ENCODE measurements around the gene PTPRCAP. TPM values are rescaled to one million over a fixed set of nuclear protein-coding genes. Genes with fewer than 3 reads are reported as not detected.

Gene PTPRCAP
- total and polyA plus RNA-seq, 9 of the 15 experiments (the other 6 are each of a cell fraction or from before 2014, with no cell fraction given) = 0.22 to 2.0 (median 1.1) TPM; not detected in 4

DNA sequence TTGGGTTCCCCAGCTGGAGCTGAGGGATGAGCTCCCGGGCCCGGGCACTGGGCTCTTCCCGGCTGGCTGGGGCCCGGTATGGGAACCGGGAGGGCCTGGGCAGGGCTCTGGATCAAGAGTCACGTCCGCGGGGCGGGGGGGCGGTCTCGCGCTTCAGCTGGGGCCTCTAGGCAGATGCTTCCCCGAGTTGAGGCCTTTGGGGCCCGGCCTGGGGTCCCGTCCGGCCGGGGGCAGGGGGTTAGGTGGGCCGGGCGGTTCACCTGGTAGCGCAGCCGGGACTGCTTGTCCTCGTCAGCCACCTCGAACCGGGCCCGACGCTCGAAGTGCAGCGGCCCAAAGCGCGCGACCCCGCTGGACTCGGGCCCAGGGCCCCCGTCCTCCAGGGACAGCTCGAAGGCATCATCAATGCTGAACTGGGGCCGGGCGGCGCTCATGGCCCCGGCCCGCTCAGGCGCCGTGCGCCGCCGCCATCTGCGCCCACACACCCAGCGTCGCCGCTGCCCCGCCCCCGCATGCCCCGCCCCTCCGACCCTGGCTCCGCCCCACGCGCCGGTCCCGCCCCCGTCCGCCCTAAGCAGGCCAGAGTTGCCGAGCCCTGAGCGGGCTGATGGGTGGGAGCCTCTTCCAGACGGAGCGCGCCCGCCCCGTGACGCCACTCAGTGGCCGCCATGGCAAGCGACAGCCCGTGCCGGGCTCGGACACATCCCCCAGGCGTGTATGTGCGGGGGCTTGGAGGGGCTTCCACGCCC, 31.5 kb upstream of the PTPRCAP start, which contains the start of gene TMEM134 (continued):
- TF ChIP-seq, protein P1, sequence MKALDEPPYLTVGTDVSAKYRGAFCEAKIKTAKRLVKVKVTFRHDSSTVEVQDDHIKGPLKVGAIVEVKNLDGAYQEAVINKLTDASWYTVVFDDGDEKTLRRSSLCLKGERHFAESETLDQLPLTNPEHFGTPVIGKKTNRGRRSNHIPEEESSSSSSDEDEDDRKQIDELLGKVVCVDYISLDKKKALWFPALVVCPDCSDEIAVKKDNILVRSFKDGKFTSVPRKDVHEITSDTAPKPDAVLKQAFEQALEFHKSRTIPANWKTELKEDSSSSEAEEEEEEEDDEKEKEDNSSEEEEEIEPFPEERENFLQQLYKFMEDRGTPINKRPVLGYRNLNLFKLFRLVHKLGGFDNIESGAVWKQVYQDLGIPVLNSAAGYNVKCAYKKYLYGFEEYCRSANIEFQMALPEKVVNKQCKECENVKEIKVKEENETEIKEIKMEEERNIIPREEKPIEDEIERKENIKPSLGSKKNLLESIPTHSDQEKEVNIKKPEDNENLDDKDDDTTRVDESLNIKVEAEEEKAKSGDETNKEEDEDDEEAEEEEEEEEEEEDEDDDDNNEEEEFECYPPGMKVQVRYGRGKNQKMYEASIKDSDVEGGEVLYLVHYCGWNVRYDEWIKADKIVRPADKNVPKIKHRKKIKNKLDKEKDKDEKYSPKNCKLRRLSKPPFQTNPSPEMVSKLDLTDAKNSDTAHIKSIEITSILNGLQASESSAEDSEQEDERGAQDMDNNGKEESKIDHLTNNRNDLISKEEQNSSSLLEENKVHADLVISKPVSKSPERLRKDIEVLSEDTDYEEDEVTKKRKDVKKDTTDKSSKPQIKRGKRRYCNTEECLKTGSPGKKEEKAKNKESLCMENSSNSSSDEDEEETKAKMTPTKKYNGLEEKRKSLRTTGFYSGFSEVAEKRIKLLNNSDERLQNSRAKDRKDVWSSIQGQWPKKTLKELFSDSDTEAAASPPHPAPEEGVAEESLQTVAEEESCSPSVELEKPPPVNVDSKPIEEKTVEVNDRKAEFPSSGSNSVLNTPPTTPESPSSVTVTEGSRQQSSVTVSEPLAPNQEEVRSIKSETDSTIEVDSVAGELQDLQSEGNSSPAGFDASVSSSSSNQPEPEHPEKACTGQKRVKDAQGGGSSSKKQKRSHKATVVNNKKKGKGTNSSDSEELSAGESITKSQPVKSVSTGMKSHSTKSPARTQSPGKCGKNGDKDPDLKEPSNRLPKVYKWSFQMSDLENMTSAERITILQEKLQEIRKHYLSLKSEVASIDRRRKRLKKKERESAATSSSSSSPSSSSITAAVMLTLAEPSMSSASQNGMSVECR (CRISPR knock-in tag; IDR thresholded peaks at IDR 0.05) = peak; percentile 90
- TF ChIP-seq ZNF316 (IDR thresholded peaks at IDR 0.05) = no peak
- no peak for TF ChIP-seq TAL1 (IDR thresholded peaks at IDR 0.05)
- TF ChIP-seq ZNF165 (CRISPR knock-in tag; IDR thresholded peaks at IDR 0.05; ENCODE audit: borderline replicate concordance) = no peak
- no peak for TF ChIP-seq MED1 (CRISPR knock-in tag; IDR thresholded peaks at IDR 0.05; ENCODE audit: borderline replicate concordance)
- TF ChIP-seq SRSF3 (IDR thresholded peaks at IDR 0.05; ENCODE audit: insufficient read depth, low read length) = no peak
- TF ChIP-seq, protein P2, sequence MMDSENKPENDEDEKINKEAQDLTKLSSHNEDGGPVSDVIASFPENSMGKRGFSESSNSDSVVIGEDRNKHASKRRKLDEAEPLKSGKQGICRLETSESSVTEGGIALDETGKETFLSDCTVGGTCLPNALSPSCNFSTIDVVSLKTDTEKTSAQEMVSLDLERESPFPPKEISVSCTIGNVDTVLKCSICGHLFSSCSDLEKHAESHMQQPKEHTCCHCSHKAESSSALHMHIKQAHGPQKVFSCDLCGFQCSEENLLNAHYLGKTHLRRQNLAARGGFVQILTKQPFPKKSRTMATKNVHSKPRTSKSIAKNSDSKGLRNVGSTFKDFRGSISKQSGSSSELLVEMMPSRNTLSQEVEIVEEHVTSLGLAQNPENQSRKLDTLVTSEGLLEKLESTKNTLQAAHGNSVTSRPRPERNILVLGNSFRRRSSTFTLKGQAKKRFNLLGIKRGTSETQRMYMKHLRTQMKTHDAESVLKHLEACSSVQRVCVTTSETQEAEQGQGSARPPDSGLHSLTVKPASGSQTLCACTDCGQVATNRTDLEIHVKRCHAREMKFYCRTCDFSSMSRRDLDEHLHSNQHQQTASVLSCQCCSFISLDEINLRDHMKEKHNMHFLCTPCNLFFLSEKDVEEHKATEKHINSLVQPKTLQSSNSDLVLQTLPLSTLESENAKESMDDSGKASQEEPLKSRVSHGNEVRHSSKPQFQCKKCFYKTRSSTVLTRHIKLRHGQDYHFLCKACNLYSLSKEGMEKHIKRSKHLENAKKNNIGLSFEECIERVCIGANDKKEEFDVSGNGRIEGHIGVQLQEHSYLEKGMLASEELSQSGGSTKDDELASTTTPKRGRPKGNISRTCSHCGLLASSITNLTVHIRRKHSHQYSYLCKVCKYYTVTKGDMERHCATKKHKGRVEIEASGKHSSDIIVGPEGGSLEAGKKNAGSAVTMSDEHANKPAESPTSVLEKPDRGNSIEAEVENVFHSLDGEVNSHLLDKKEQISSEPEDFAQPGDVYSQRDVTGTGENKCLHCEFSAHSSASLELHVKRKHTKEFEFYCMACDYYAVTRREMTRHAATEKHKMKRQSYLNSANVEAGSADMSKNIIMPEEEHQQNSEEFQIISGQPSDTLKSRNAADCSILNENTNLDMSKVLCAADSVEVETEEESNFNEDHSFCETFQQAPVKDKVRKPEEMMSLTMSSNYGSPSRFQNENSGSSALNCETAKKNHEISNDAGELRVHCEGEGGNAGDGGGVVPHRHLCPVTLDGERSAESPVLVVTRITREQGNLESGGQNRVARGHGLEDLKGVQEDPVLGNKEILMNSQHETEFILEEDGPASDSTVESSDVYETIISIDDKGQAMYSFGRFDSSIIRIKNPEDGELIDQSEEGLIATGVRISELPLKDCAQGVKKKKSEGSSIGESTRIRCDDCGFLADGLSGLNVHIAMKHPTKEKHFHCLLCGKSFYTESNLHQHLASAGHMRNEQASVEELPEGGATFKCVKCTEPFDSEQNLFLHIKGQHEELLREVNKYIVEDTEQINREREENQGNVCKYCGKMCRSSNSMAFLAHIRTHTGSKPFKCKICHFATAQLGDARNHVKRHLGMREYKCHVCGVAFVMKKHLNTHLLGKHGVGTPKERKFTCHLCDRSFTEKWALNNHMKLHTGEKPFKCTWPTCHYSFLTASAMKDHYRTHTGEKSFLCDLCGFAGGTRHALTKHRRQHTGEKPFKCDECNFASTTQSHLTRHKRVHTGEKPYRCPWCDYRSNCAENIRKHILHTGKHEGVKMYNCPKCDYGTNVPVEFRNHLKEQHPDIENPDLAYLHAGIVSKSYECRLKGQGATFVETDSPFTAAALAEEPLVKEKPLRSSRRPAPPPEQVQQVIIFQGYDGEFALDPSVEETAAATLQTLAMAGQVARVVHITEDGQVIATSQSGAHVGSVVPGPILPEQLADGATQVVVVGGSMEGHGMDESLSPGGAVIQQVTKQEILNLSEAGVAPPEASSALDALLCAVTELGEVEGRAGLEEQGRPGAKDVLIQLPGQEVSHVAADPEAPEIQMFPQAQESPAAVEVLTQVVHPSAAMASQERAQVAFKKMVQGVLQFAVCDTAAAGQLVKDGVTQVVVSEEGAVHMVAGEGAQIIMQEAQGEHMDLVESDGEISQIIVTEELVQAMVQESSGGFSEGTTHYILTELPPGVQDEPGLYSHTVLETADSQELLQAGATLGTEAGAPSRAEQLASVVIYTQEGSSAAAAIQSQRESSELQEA (IDR thresholded peaks at IDR 0.05; ENCODE audit: low read depth) = 0 out of 2 replicates have a peak, but pooled peaks have one; percentile 25
- no peak for TF ChIP-seq SMARCB1 (IDR thresholded peaks at IDR 0.05; ENCODE audit: insufficient read length, low read depth)
- TF ChIP-seq TAF15 (IDR thresholded peaks at IDR 0.05; ENCODE audit: low read depth, low read length) = no peak
- TF ChIP-seq YY1 (IDR thresholded peaks at IDR 0.05; ENCODE audit: borderline replicate concordance in 1 of 3, control insufficient read depth in 1 of 3, extremely low read depth in 1 of 3, insufficient read depth in 3 of 3, insufficient read length in 1 of 3, insufficient replicate concordance in 2 of 3, low read depth in 1 of 3, low read length in 2 of 3) = peak; percentile 56 to 92 (median 90)
- no peak for TF ChIP-seq ELF4 (CRISPR knock-in tag; IDR thresholded peaks at IDR 0.05)
- no peak for TF ChIP-seq RHOXF2B (CRISPR knock-in tag; conservative IDR thresholded peaks at IDR 0.05)
- peak; percentile 61 for TF ChIP-seq POLR2B (IDR thresholded peaks at IDR 0.05; ENCODE audit: low read depth, partially characterized antibody)
